CD4-positive, alpha-beta T cell treated with Interleukin-17A for 1 hour (primary cell): ENCODE data around the gene OR2M5.

Source experiments
- DNase-seq: peaks from one replicate; pipeline ENCODE4 v3.0.0-alpha.2; 2020

Gene OR2M5

GRCh38 chr1:248144513-248145198 is at the start of gene OR2M5:
OR2M5 (plus strand) TSS chr1:248145148; CDS start chr1:248145148, 0 bp downstream.
- DNase-seq, result no peak

- no peak for DNase-seq
Measured at GRCh38 chr1:248098529-248098928, 46.4 kb upstream of the OR2M5 start.

- DNase-seq, result no peak
Measured at GRCh38 chr1:248102847-248103246, 42.1 kb upstream of the OR2M5 start.

GRCh38 chr1:248111157-248111556 is 33.8 kb upstream of the OR2M5 start:
- no peak for DNase-seq

- DNase-seq, result no peak
Measured at GRCh38 chr1:248114890-248115289, 30.1 kb upstream of the OR2M5 start.

GRCh38 chr1:248127653-248128052 is 17.3 kb upstream of the OR2M5 start:
- DNase-seq, result no peak

GRCh38 chr1:248136811-248137210 is 8.1 kb upstream of the OR2M5 start:
- no peak for DNase-seq

GRCh38 chr1:248140846-248141245 is 4.1 kb upstream of the OR2M5 start:
- no peak for DNase-seq

- DNase-seq, result no peak
Measured at GRCh38 chr1:248143311-248143710, 1.6 kb upstream of the OR2M5 start.

- DNase-seq, result no peak
Measured at GRCh38 chr1:248152056-248152827, 7.3 kb downstream of the OR2M5 start.

GRCh38 chr1:248155927-248156326 is 11.0 kb downstream of the OR2M5 start:
- DNase-seq, result no peak

- DNase-seq, result no peak
Measured at GRCh38 chr1:248158758-248159157, 13.8 kb downstream of the OR2M5 start.

- no peak for DNase-seq
Measured at GRCh38 chr1:248164031-248164430, 19.1 kb downstream of the OR2M5 start.

GRCh38 chr1:248165186-248165585 is 20.2 kb downstream of the OR2M5 start:
- no peak for DNase-seq

- no peak for DNase-seq
Measured at GRCh38 chr1:248174521-248174920, 29.6 kb downstream of the OR2M5 start, which contains the start of gene OR2M2. OR2M2 (plus strand) TSS chr1:248174821; CDS start chr1:248179986, 5,165 bp downstream.

- DNase-seq, result no peak
Measured at GRCh38 chr1:248183996-248184395, 39.0 kb downstream of the OR2M5 start.

GRCh38 chr1:248187363-248187762 is 42.4 kb downstream of the OR2M5 start:
- no peak for DNase-seq

- no peak for DNase-seq
Measured at GRCh38 chr1:248189026-248189425, 44.1 kb downstream of the OR2M5 start.

GRCh38 chr1:248194117-248194516 is 49.2 kb downstream of the OR2M5 start:
- no peak for DNase-seq
